Stimulated activated CD4-positive, alpha-beta T cell treated with anti-CD3 and anti-CD28 coated beads, Interleukin-15, amount 100 ng/mL, for 24 hours (primary cell): ENCODE measurements around the gene FKBP2.

Source experiments
- DNase-seq: peaks from one replicate; pipeline ENCODE4 v3.0.0-alpha.2; 2020

Gene FKBP2

DNA sequence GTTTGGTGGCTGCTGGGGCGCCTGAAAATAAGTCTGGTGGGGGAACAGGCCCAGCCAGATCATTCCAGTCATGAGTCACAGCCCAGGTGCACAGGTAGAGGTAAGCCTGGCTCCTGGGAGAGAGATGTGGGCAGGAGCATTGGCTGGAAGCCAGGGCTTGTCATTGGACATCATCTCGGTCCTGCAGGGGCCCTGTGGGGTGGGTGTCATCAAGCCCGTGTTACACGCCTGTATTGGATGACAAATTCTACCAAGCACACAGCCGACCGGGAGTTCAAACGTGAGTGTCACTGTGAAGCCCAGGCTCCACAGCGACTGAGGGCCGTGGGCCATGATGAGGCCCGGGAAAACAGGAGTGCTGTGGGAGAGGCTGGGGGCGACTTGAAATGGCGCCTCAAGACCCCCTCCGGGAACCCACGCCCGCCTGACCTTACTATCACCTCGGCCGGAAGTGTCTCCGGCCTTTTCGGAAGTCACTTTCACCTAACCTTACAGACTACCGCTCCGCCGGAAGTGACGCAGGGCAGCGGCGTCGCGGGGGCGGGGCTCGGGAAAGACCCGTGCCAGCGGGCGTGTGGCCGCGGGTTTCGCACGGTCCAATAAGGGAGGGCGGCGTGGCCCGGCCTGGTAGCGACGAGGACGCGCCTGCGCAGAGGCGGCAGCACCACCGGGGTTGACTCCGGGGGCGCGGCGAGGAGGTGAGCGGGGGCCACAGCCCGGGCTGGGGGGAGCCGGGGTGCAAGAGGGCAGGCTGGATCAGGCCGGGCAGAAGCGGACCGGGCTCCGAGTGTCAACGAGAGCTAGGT lies at the start of gene FKBP2:
FKBP2 (plus strand) TSS at position 661 of the 806 bp plus-strand sequence. CDS start 1,293 bp downstream, outside the sequence.
- peak; percentile 98 for DNase-seq

DNA sequence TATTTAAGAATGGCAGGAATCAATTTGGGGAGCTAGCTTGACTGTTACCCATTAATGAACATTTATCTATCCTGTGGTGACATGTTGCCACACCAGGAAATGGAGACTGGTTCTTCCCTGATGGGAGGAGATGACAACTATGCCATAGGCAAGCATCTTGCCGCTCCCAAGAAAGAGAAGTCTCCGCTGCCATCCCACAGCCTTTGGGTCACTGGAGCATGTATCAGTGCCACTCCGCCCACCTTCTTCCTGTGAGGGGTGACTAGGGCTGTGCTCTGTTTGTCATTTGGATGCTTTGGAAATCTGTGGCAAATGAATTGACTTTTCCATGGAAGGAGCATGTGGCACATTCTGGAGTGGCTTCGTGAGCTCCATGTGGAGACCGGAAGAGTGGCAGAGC lies 48.5 kb upstream of the FKBP2 start:
- no peak for DNase-seq

DNA sequence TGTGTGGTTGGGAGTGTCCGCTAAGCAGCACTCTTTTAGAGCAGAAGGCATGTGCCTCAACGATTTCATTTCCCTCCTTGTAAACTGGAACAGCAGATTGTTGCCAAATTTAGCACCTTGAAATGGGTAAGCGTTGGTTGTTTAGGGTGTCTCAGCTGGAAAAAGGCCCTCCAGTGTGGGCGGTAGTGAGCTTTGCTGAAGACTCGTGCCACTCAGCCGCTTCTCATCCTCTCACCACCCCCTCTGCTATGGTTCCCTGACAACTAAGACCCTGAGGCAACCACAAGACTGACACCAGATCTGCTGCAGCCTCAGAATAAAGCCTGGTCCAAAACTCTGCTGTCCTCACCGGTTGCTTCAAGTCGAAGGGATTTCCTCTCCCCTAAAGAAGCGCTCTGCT lies 44.3 kb upstream of the FKBP2 start:
- DNase-seq, result no peak

DNA sequence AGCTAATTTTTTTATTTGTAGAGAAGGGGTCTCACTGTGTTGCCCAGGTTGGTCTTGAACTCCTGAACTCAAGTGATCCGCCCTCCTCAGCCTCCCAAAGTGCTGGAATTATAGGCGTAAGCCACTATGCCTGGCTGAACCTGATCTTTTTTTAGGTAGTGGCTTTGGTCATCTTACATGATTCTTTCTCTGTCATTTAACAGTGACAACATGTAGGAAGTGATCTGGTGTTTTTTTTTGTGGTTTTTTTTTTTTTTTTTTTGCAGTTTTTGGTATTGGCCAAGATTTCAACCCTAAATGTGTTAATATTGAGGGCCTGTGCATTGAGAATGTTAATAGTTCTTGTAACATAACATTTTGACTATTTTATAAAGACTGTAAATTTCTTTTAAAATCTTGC lies 42.4 kb upstream of the FKBP2 start:
- DNase-seq, result no peak

DNA sequence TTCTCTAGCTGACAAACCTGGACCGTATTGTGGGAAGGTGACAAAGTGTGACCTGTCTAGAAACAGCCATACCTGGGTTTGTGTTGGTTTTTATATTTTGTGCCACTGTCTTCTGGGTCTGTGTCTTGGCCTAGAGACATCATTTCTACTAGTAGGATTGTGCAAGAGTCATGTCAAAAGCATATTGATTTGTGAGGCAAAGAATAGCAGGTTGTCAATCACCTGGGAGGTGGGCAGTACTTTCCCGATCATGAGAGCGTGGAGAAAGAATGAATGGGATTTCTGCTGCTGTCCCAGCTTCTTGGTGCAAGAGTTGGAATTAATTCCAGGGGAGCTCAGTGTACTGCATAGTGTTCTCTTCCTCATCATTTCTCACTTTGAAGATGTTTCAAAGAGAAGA lies 39.4 kb upstream of the FKBP2 start:
- no peak for DNase-seq

DNA sequence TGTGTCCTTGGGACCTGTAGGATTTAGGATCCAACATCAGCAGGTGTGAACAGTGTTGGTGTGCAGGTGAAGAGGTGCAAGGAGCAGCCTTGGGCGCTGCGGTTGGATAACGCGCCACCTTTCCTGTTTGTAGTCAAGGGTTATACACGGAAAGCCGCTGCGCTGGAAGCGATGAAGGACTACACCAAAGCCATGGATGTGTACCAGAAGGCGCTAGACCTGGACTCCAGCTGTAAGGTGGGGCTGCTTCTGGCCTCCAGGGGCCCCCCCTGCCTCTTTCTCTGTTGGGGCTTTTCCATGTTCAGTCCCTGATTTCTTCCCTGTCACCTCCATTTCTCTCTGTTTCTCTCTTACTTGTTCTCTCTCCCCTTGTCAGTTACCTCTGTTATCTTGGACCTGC lies 37.9 kb upstream of the FKBP2 start:
- DNase-seq, result no peak

DNA sequence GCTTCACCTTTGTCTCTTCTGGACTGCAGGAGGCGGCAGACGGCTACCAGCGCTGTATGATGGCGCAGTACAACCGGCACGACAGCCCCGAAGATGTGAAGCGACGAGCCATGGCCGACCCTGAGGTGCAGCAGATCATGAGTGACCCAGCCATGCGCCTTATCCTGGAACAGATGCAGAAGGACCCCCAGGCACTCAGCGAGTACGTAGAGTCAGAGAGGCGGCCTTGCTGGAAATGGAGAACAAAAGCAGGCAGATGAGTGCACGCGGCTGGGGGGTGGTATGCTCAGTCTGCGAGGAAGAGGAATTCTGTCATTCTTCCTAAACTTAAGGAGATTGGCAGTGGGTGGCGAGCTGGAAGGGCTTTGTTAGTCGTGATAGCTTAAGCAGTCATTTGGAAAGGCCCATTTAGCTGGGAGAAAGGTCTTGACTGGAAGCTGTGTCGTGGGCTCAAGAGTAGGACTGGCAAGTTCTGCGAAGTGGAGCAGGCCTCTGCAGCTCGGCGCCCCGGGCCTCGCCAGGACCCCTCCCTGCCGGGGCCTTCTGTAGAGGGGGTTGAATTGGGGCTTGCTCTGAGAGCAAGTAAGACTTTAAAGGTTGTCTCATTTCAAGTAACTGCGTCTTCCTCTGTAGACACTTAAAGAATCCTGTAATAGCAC lies 37.3 kb upstream of the FKBP2 start:
- DNase-seq, result no peak

DNA sequence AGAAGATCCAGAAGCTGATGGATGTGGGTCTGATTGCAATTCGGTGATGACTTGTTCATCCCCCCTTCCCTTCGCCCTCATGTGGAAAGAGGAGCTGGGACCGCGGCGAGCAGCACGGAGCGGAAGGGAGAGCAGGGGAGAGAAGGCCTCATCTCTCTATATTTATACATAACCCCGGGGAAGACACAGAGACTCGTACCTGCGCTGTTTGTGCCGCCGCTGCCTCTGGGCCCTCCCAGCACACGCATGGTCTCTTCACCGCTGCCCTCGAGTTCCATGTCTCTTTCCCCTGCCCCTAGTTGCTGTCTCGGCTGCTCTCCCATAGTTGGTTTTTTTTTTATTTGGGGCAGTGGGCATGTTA lies 36.8 kb upstream of the FKBP2 start:
- no peak for DNase-seq

DNA sequence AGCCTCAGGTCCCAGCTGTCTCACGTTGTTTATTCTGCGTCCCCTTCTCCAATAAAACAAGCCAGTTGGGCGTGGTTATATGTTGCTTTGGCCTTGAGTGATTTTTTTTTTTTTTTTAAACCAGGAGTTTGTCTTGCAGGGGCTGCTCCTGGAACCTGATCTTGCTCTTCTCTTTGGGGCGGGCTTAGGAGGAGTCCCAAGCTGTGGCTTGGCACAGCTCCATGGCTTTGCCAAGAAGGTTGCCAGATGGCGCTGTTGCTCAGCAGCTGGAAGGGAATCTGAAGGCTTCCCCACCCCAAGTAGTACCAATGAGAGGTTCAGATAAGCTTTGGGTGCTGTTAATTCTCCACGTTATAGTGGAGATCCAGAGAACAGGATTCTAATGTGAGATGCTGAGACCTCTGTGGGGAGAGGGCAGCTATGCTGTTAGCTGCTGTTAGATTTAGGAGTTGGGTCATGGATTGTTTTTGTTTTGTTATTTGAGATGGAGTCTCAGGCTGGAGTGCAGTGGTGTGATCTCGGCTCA lies 36.4 kb upstream of the FKBP2 start:
- peak; percentile 80 for DNase-seq

DNA sequence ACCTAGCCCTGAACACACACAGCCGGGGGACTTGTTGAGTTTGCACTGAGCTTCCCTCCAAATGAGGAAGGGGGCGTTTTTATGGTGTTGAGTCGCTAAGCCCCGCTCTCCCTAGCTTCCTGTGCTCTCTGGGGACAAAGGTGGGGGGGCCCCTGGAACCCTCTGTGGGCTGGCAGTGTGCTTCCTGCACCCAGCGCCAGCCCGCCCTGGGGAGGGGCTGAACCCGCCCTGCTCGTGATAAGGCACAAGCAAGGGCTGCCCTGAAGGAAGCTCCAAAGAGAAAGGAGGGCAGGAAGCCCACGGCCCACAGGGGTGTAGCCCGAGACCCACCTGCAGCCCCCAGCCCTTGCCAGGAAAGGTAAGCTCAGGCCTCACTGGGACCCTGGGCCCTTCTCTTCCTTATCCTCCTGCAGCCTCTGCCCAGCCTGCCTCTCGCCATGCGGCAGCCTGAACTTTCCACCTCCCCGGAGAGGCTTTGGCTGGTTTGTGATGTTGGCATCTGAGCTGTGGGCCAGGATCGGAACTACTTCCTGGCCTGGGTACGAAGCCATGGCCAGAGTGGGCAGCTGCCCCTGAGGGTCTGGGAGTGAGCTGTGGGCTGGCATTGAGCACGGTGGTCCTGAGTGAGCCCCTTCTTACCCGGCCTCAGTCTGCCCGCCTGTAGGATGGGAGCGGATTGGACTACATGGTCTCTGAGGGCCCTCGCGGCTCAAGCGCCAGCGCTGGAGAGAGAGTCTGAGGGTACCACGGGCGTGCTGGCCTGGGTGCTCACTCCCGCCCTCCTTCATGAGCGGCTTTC lies 34.2 kb upstream of the FKBP2 start, which contains the start of gene FERMT3:
FERMT3 (plus strand) TSS at position 265 of the 799 bp plus-strand sequence. CDS start 644 bp downstream, outside the sequence.
- peak; percentile 92 for DNase-seq

DNA sequence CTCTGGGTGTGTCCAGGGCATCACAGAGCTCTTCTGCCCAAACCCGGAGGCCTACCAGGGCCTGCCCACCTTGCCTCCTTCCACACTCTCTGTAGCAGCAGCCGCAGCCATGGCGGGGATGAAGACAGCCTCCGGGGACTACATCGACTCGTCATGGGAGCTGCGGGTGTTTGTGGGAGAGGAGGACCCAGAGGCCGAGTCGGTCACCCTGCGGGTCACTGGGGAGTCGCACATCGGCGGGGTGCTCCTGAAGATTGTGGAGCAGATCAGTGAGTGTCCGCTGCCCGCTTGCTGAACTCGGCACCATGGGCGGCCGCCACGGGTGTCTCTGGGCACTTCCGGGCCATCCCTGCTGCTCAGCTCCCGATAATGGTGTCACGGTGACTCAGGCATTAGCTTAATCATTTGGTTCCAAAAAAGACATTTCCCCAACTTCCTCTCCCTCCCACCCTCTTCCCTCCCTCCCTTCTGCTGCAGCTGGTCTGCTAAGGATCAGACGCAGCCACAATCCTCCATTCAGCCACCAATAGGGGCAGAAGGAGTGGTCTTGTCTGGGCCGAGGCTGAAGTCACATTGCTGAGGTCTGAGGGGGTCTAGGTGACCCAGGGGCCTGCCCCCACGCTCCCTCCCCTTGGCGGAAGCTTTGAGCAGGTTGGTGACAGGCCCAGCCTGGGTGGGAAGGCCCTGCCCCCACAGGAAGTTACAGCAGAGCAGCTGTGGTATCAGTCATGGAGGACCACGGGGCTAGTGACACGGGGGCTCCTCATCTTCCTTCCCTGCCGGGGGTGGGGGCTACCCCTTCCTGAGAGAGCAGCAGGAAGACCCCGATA lies 33.4 kb upstream of the FKBP2 start:
- peak; percentile 90 for DNase-seq

DNA sequence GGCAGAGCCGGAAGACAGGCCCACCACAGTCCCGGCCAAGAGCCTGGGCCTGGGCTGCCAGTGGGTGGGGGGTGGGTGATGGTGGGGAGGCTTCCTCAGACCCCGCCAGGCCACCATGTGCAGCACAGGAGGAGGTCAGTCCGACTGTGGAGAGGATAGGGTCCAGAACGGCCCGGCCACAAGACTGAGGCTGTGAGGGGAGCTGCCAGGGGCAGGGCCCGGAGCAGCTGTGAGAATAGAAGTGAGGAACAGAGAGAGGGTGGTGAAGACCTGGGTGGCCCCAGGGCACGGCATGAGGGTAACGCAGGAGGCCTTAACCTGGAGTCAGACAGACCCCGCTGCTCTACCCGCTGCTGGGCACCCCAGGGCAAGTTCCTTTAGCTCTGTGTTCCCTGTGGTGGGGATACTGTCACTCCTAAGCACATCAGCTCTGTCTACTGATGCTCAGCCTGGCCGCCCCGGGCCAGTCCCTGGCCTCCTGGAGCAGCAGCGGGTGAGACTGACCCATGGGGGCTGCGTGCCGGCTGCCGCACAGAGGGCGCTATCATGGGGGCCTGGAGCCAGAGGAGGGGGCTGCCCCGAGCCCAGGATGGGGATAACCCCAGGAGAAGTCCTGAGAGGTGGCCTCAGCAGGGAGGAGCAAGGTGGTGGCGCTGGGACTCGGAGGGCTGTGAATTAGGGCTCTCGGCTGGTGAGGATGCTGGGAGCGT lies 32.7 kb upstream of the FKBP2 start:
- DNase-seq, result no peak

DNA sequence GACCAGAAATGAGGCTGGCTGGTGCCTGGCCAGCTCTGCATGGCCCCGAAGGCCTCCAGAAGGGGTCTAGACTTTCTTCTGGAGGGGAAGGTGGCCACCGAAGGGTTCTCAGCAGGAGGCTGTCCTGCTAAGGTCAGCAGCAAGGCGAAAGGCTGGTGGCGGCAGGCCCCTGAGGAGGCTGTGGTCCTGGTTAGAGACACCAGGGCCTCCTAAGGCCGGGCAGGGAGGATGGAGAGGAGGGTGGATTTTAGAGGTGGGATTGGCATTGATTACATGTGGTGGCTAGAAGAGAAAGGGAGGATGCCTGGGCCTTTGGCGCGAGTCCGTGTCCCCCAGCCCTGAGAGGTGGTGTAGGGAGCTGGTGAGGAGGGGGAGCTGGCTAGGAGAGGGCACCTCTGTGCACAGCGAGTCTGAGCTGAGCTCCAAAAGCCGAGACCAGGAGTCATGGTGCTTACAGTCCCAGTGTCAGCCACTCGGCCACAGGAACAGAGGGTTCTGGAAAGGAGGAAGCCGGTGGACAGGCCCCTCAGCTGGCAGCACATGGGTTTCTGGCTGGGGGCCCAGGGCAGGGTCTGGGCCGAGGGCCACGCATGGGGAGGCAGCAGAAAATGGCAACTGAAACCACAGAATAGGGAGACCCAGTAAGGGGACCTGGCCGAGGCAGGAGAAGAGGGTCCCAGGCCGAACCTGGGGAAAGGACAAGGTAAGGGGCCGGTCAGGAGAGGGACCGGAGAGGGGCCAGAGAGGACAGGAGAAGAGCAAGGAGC lies 31.9 kb upstream of the FKBP2 start:
- no peak for DNase-seq

DNA sequence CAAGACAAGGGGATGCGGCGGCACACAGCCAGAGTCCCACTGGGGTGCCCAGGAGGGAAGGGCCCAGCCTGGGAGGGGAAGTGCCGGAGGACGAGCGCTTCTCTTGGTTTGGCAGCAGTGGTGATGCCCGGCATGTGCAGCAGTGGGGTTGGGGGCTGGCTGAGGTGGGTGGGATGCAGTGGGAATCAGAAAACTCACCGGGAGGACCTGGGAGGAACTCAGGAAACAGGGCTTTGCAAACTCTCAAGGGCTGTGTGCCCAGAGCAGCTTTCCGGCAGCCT lies 31.4 kb upstream of the FKBP2 start:
- no peak for DNase-seq

DNA sequence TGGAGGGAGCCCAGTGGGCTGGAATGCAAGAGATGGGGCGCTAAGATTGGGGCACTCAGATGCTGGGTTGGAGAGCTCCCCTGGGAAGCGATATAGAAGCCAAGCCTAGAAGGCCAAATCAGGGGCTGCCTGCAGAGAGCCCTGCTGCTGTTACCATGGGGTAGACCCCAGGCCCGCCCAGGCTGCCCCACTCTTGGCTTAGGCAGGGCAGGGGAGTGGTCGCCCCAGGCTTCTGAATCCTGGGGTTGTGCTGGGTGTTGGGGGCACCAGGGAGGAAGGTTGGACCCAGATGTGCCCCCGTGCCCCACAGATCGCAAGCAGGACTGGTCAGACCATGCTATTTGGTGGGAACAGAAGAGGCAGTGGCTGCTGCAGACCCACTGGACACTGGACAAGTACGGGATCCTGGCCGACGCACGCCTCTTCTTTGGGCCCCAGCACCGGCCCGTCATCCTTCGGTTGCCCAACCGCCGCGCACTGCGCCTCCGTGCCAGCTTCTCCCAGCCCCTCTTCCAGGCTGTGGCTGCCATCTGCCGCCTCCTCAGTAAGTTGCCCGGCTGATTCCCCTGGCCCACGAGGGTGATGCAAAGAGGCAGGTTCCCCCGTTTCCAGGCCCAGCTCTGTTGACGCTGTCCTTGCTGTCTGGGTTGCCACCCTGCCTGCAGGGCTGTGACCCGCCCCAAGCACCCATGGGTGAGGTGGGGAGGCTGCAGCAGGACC lies 30.4 kb upstream of the FKBP2 start:
- DNase-seq, result no peak

DNA sequence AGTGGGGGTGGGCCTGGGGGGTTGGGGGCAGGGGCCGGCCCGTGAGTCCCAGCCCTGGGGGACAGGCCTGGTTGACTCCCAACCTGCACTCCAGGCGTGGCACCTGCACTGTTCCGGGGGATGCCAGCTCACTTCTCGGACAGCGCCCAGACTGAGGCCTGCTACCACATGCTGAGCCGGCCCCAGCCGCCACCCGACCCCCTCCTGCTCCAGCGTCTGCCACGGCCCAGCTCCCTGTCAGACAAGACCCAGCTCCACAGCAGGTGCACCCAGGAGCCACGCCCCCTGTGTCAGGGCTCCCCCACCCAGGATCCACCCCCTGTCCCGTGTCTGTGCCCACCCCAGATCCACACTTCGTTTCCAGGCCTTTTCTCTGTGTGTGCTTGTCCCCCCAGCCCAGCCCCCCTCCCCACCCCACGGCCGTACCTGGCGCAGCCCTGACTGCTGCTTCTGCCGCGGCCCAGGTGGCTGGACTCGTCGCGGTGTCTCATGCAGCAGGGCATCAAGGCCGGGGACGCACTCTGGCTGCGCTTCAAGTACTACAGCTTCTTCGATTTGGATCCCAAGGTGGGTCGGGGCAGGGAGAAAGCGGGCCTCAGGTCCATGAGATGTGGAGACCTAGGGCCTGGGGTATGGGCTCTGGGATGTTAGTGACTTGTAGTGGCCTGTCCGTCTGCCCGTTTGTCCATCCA lies 29.6 kb upstream of the FKBP2 start:
- no peak for DNase-seq

DNA sequence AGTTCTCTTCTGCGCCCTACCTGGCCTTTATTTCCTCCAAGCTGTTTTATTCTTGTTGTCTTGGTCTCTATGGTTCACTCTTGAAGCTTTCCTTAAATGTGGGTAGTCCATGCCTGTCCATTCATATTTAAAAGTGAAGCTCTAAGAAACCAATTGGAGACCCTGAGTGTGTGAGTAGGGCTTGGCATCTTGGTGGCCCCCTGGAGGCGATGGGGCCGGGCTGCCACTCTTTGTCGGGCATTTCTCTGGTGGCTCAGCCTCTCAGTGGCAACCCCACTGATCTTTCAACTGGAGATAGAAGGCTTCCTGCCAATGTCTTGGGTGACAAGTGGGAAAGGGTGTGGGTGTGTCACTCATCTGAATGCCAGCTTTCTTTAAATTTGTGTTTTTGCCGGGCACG lies 24.0 kb upstream of the FKBP2 start:
- DNase-seq, result no peak

DNA sequence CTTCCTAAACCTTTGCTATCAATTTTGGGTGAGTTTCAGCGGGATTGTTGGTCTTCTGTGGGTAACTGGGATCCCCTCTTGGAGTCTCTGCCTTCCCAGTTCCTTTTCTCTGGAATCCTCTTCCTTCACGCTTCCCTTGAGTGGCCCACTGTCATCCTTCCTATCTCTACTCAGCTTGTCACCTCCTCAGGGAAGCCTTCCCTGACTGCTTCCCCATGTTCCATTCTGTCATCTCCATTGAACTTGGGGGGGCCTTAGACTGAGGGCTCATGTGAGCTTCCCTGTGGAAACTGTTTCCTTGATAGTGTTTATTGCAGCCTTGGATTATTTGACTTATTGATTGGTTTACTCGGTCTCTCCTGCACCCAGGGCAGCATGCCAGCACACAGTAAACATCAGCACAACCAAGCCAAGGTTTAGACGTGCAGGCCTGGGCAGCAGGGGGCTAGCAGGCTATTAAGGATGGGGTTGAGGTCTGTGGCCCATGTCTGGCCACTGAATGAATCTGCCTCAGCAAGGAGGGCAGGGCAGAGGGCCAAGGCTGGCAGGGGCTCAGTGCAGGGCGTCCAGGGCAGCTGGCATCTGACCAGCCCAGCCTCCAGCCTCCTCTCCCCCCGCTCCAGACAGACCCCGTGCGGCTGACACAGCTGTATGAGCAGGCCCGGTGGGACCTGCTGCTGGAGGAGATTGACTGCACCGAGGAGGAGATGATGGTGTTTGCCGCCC lies 22.1 kb upstream of the FKBP2 start:
- no peak for DNase-seq

DNA sequence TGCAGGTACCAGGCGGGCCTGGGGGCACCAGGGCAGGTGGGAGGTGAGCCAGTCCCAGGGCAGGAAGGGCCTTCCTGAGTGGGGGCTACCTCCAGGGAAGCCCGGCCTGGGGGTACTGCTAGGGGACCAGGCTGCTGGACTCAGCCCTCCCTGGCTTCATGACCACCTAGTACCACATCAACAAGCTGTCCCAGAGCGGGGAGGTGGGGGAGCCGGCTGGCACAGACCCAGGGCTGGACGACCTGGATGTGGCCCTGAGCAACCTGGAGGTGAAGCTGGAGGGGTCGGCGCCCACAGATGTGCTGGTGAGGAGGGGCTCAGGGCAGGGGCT lies 21.6 kb upstream of the FKBP2 start:
- DNase-seq, result no peak
